AG04449 (cell line): ENCODE results near the gene DLG1.

Experiments used
- CTCF ChIA-PET: fragments of 350-600 bp; formaldehyde crosslinking; extraction: SDS; loops from one replicate; lab custom pipeline; 2021; ENCODE audit warnings: antibody characterized with exemption; lab: Yijun Ruan, JAX
- POLR2A ChIA-PET: fragments of 400-600, 350-600 bp; formaldehyde crosslinking; extraction: SDS; loops from one replicate; lab custom pipeline; 2020; ENCODE audit warnings: antibody characterized with exemption, inconsistent platforms; lab: Yijun Ruan, JAX
- DNase-seq: peaks from one replicate; pipeline ENCODE4 v3.0.0-alpha.2; 2010; ENCODE audit warnings: low read depth, low spot score
- H3K4me3 ChIP-seq: 2 replicates; pipeline ENCODE4 v1.5.1; 2011; ENCODE audit warnings: low read depth, mild to moderate bottlenecking, control low read depth, low read length
- CTCF ChIP-seq: IDR thresholded peaks from one replicate; pipeline ENCODE4 v1.5.1; 2011; ENCODE audit warnings: mild to moderate bottlenecking, moderate library complexity, low read length, control low read depth, inconsistent platforms; ENCODE audit not compliant: insufficient read depth; ENCODE audit errors: missing control alignments

Gene DLG1

GRCh38 chr3:197262709-197263108 lies 35.7 kb downstream of the DLG1 start:
- no peak for TF ChIP-seq CTCF
- no peak for DNase-seq
- CTCF ChIA-PET = interaction anchor here (0.7 to 4.0 kb wide), 3 partner anchors 238 to 292 kb away, joined by 3 to 12 read pairs (median 3); no protein-coding TSS in a partner anchor
- POLR2A ChIA-PET = interaction anchor here (0.6 kb wide), 1 partner anchor 35 kb away, joined by 3 read pairs; no protein-coding TSS in a partner anchor
- no peak overlapping the region for H3K4me3 ChIP-seq

GRCh38 chr3:197261164-197261509 lies 37.3 kb downstream of the DLG1 start:
- no peak overlapping the region for H3K4me3 ChIP-seq
- no peak for TF ChIP-seq CTCF
- ChIA-PET CTCF (interaction anchor here (1.0 to 4.0 kb wide), 4 partner anchors 19 to 248 kb away, joined by 3 to 12 read pairs (median 3); no protein-coding TSS in a partner anchor), POLR2A (no interaction called here)
- no peak for DNase-seq

- DNase-seq = no peak
- TF ChIP-seq CTCF = no peak
- no peak overlapping the region for H3K4me3 ChIP-seq
- CTCF ChIA-PET = interaction anchor here (1.0 to 4.0 kb wide), 3 partner anchors 19 to 249 kb away, joined by 3 to 12 read pairs (median 3); no protein-coding TSS in a partner anchor
- POLR2A ChIA-PET = no interaction called here
Measured at GRCh38 chr3:197260491-197261163, 37.8 kb downstream of the DLG1 start.

GRCh38 chr3:197259096-197259495 lies 39.3 kb downstream of the DLG1 start:
- H3K4me3 ChIP-seq = no peak overlapping the region
- DNase-seq = no peak
- no peak for TF ChIP-seq CTCF
- ChIA-PET POLR2A (no interaction called here), CTCF (interaction anchor here (1.0 to 5.2 kb wide), 6 partner anchors 9 to 253 kb away, joined by 3 to 79 read pairs (median 44); no protein-coding TSS in a partner anchor)

GRCh38 chr3:197258168-197258755 lies 40.1 kb downstream of the DLG1 start:
- ChIA-PET POLR2A (no interaction called here), CTCF (interaction anchor here (0.8 to 5.2 kb wide), 21 partner anchors 9 to 265 kb away, joined by 3 to 79 read pairs (median 12); no protein-coding TSS in a partner anchor)
- no peak for TF ChIP-seq CTCF
- no peak for DNase-seq
- no peak overlapping the region for H3K4me3 ChIP-seq

- H3K4me3 ChIP-seq = no peak overlapping the region
- no peak for DNase-seq
- TF ChIP-seq CTCF = no peak
- POLR2A ChIA-PET = no interaction called here
- CTCF ChIA-PET = interaction anchor here (0.8 to 5.2 kb wide), 40 partner anchors 10 to 302 kb away, joined by 3 to 79 read pairs (median 6); no protein-coding TSS in a partner anchor
Measured at GRCh38 chr3:197257711-197258110, 40.7 kb downstream of the DLG1 start.
